Measurements from ENCODE around the gene TOR1AIP2. TPM values are rescaled to one million over a fixed set of nuclear protein-coding genes. Genes with fewer than 3 reads are reported as not detected.

The TOR1AIP2 gene
- total RNA-seq, 2 donors from 2014 or later: 66.8 to 76.9 TPM

GRCh38 chr1:179809506-179810366, 67.9 kb downstream of the TOR1AIP2 start:
- Histone ChIP-seq H3K4me1 (no peaks in the 10 kb centered on the region), H3K27me3 (no peaks in the 10 kb centered on the region), H3K4me3 (no peak overlapping the region), H3K9ac (ENCODE audit: low read depth in 2 of 2, low read length in 2 of 2) (no peak overlapping the region), H3K9me3 (no peaks in the 10 kb centered on the region), H3K36me3 (no peaks in the 10 kb centered on the region), H3K27ac (no peak overlapping the region)
- peak; percentile 35 for DNase-seq
- intact Hi-C loops (cut with DNase I): loop anchor here (2.0 kb wide), 1 partner anchor 101 kb away; no protein-coding TSS in a partner anchor
- TF ChIP-seq CTCF (IDR thresholded peaks at IDR 0.05): peak; percentile 89

- Histone ChIP-seq H3K4me1 (no peaks in the 10 kb centered on the region), H3K9ac (ENCODE audit: low read depth in 2 of 2, low read length in 2 of 2) (no peak overlapping the region), H3K27me3 (no peaks in the 10 kb centered on the region), H3K9me3 (no peaks in the 10 kb centered on the region), H3K27ac (no peak overlapping the region), H3K36me3 (no peaks in the 10 kb centered on the region), H3K4me3 (no peak overlapping the region)
- no peak for DNase-seq
- TF ChIP-seq CTCF (IDR thresholded peaks at IDR 0.05): no peak
- intact Hi-C loops (cut with DNase I): loop anchor here (2.0 kb wide), 1 partner anchor 100 kb away; no protein-coding TSS in a partner anchor
Observed at GRCh38 chr1:179808503-179808902, 69.1 kb downstream of the TOR1AIP2 start.

- no peak overlapping the region for H3K27ac ChIP-seq
- H3K4me1 ChIP-seq: no peaks in the 10 kb centered on the region
- TF ChIP-seq CTCF (IDR thresholded peaks at IDR 0.05): no peak
- DNase-seq: no peak
- no peak overlapping the region for H3K9ac ChIP-seq (ENCODE audit: low read depth in 2 of 2, low read length in 2 of 2)
- no peaks in the 10 kb centered on the region for H3K36me3 ChIP-seq
- intact Hi-C loops (cut with DNase I): loop anchor here (2.0 kb wide), 1 partner anchor 99 kb away; no protein-coding TSS in a partner anchor
- H3K4me3 ChIP-seq: no peak overlapping the region
- H3K9me3 ChIP-seq: no peaks in the 10 kb centered on the region
- H3K27me3 ChIP-seq: no peaks in the 10 kb centered on the region
Observed at GRCh38 chr1:179807691-179808485, 69.7 kb downstream of the TOR1AIP2 start.

GRCh38 chr1:179807291-179807690, 70.3 kb downstream of the TOR1AIP2 start:
- no peak for TF ChIP-seq CTCF (IDR thresholded peaks at IDR 0.05)
- no peak for DNase-seq
- Histone ChIP-seq H3K4me1 (no peaks in the 10 kb centered on the region), H3K9ac (ENCODE audit: low read depth in 2 of 2, low read length in 2 of 2) (no peak overlapping the region), H3K27me3 (no peaks in the 10 kb centered on the region), H3K36me3 (no peaks in the 10 kb centered on the region), H3K9me3 (no peaks in the 10 kb centered on the region), H3K27ac (no peak overlapping the region), H3K4me3 (no peak overlapping the region)
- intact Hi-C loops (cut with DNase I): no loop called here

- no peak for DNase-seq
- Histone ChIP-seq H3K9me3 (no peaks in the 10 kb centered on the region), H3K4me1 (no peaks in the 10 kb centered on the region), H3K27ac (no peak overlapping the region), H3K27me3 (no peaks in the 10 kb centered on the region), H3K9ac (ENCODE audit: low read depth in 2 of 2, low read length in 2 of 2) (no peak overlapping the region), H3K4me3 (no peak overlapping the region), H3K36me3 (no peaks in the 10 kb centered on the region)
- TF ChIP-seq CTCF (IDR thresholded peaks at IDR 0.05): no peak
- intact Hi-C loops (cut with DNase I): no loop called here
Observed at GRCh38 chr1:179806333-179806732, 71.3 kb downstream of the TOR1AIP2 start.

Measured in colonic mucosa (tissue), 4 donors.